CD8-positive, alpha-beta memory T cell (primary cell): ENCODE measurements around the gene SRMS. TPM values are rescaled to one million over a fixed set of nuclear protein-coding genes. Genes with fewer than 3 reads are reported as not detected.

Experiments
- CTCF ChIA-PET: fragments of 350-600 bp; sonication (Branson Sonifier 250); formaldehyde crosslinking; loops from one replicate; lab custom pipeline; 2021; ENCODE audit warnings: antibody characterized with exemption; lab: Charles Lee
- POLR2A ChIA-PET: fragments of 350-600 bp; sonication (Branson Sonifier 250); formaldehyde crosslinking; loops from one replicate; lab custom pipeline; 2021; ENCODE audit warnings: antibody characterized with exemption; lab: Charles Lee
- DNase-seq, 5 donors: peaks; one replicate each; pipeline versions ENCODE4 v3.0.0 to v3.0.0-alpha.2; 2020 to 2022; ENCODE audit warnings: mixed read lengths in 1 of 5
- H3K27ac ChIP-seq: one replicate; pipeline ENCODE4 v1.7.0; 2013; ENCODE audit warnings: low read depth, mild to moderate bottlenecking, low read length, moderate library complexity
- H3K27me3 ChIP-seq: 2 replicates; pipeline ENCODE4 v1.7.0; 2013; ENCODE audit warnings: low read length, mild to moderate bottlenecking; ENCODE audit not compliant: insufficient read depth, poor library complexity, severe bottlenecking
- H3K36me3 ChIP-seq: 2 replicates; pipeline ENCODE4 v1.7.0; 2013; ENCODE audit warnings: mild to moderate bottlenecking, low read length, moderate library complexity; ENCODE audit not compliant: insufficient read depth
- H3K4me1 ChIP-seq: 2 replicates; pipeline ENCODE4 v1.7.0; 2013; ENCODE audit warnings: mild to moderate bottlenecking, low read length, moderate library complexity; ENCODE audit not compliant: insufficient read depth
- H3K4me3 ChIP-seq: 2 replicates; pipeline ENCODE4 v1.7.0; 2013; ENCODE audit warnings: mild to moderate bottlenecking, low read length
- H3K9me3 ChIP-seq: 2 replicates; pipeline ENCODE4 v1.7.0; 2013; ENCODE audit warnings: mild to moderate bottlenecking, low read length
- H3K27ac Mint-ChIP-seq, 8 donors: one replicate each; pipeline ENCODE4 v1.8.0; 2020 to 2021; ENCODE audit warnings: mixed read lengths in 8 of 8, mild to moderate bottlenecking in 6 of 8, inconsistent platforms in 3 of 8, moderate library complexity in 3 of 8
- H3K27me3 Mint-ChIP-seq, 2 donors: one replicate each; pipeline ENCODE4 v1.8.0; 2020 to 2021; ENCODE audit warnings: mixed read lengths in 2 of 2, mild to moderate bottlenecking in 1 of 2, moderate library complexity in 1 of 2
- H3K36me3 Mint-ChIP-seq, 3 donors: one replicate each; pipeline ENCODE4 v1.8.0; 2020 to 2021; ENCODE audit warnings: mixed read lengths in 3 of 3, inconsistent platforms in 1 of 3, mild to moderate bottlenecking in 1 of 3
- H3K4me1 Mint-ChIP-seq, 3 donors: one replicate each; pipeline ENCODE4 v1.8.0; 2020 to 2021; ENCODE audit warnings: mixed read lengths in 3 of 3, inconsistent platforms in 1 of 3, mild to moderate bottlenecking in 1 of 3
- H3K4me3 Mint-ChIP-seq, 7 donors: one replicate each; pipeline ENCODE4 v1.8.0; 2020 to 2021; ENCODE audit warnings: mixed read lengths in 7 of 7, mild to moderate bottlenecking in 6 of 7, moderate library complexity in 4 of 7, inconsistent platforms in 2 of 7
- H3K9me3 Mint-ChIP-seq, 5 donors: one replicate each; pipeline ENCODE4 v1.8.0; 2020 to 2022; ENCODE audit warnings: mixed read lengths in 5 of 5, mild to moderate bottlenecking in 3 of 5, moderate library complexity in 2 of 5, inconsistent platforms in 1 of 5
- polyA plus RNA-seq: library from polyadenylated mRNA; unstranded; fragments of 300-500 nt; fragmentation: Illumina TruSeq; gene quantifications from one replicate; pipeline ENCODE4 v1.2.3, GENCODE V29; 2021
- total RNA-seq, 2 experiments: library from RNA; stranded (reverse); gene quantifications; one replicate each; pipeline ENCODE4 v1.2.3, GENCODE V29; 2021

The SRMS gene
- total and polyA plus RNA-seq, 3 experiments from 2014 or later, result not detected

DNA sequence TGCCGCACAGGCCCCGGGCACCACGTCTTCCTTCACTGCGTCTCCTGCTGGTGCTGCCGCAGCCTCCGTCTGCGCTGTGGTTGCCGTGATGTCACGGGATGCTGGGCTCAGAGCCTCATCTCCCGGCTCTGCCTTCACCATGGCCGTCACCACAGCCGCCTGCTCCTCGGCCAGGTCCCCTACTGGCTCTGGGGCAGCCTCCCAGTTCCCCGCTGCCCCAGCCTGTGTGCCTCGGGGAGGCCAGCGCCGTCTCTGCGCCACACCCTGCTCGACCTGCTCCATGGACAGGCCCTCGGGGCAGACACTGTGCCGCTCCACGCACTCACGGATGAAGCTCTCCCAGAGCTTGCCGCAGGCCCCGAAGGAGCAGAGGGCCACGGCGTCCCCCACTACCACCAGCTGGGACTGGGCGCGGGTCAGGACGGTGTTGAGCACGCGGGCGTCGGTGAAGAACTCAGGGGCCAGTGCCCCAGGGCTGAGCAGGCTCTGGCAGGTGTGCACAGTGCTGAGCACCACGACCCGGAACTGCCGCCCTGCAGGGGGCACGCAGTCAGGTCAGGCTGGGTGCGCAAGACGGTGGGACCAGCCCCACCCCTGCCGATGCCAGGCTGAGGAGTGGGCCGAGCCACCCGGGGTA is 18.3 kb upstream of the SRMS start:
- Histone ChIP-seq H3K9me3 (no peaks in the 10 kb centered on the region), H3K27ac (no peak overlapping the region), H3K4me3 (no peak overlapping the region), H3K27me3 (no peaks in the 10 kb centered on the region), H3K4me1 (peaks cover 28% of the 10 kb centered on the region), H3K36me3 (no peaks in the 10 kb centered on the region)
- Mint-ChIP-seq H3K9me3 (no peaks in the 10 kb centered on the region), H3K4me3 (no peak overlapping the region), H3K27me3 (no peaks in the 10 kb centered on the region), H3K36me3 (peaks cover 0 to 16% (median 0%) of the 10 kb centered on the region in 3 donors), H3K4me1 (peaks cover 14 to 32% (median 17%) of the 10 kb centered on the region in 3 donors), H3K27ac (peak overlapping the region in 1 of 8 donors; percentile 58)
- CTCF ChIA-PET, result interaction anchor here (1.0 to 5.4 kb wide), 2 partner anchors 27 to 472 kb away, joined by 4 to 27 read pairs; partner anchors contain the start of gene PTK6
- POLR2A ChIA-PET, result no interaction called here
- DNase-seq, result no peak

DNA sequence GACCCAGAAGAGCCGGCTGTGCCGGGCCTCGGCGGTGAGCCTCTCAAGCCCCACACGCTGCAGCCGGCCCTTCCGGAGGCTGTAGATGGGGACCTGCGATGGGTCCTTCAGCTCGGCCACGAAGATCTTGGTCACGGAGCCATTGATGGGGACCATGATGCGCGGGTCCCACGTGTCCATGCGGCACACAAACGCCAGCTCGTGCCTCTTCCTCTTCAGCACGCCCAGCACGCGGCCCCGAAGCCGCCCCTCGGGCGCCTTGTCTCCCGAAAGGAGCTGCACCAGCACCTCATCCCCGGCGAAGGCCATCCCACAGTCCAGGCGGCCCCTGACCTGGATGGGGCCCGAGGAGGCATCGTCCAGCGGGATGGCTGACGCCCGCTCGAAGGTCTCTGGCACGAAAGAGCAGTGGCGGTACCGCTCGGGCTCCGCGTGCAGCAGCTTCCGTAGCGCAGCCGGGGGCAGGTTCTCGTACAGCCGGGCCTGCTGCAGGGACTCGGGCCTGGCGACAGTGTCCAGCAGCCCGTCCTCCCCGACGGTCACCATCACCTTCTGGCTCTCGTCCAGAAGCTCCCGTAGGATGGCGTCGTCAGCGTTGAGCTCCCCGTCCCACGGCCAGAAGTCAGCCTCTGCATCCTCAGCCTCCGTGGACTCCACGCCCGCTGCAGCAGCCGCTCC is 17.6 kb upstream of the SRMS start:
- Histone ChIP-seq H3K4me3 (no peak overlapping the region), H3K36me3 (no peaks in the 10 kb centered on the region), H3K9me3 (no peaks in the 10 kb centered on the region), H3K4me1 (peaks cover 28% of the 10 kb centered on the region), H3K27ac (no peak overlapping the region), H3K27me3 (no peaks in the 10 kb centered on the region)
- Mint-ChIP-seq H3K4me1 (peaks cover 14 to 32% (median 17%) of the 10 kb centered on the region in 3 donors), H3K4me3 (no peak overlapping the region), H3K27me3 (no peaks in the 10 kb centered on the region), H3K9me3 (no peaks in the 10 kb centered on the region), H3K27ac (peak overlapping the region in 1 of 8 donors; percentile 58), H3K36me3 (peaks cover 0 to 23% (median 2%) of the 10 kb centered on the region in 3 donors)
- ChIA-PET POLR2A (no interaction called here), CTCF (interaction anchor here (5.4 kb wide), 1 partner anchor 26 kb away, joined by 27 read pairs; the partner anchor contains the start of gene PTK6)
- DNase-seq, result no peak

DNA sequence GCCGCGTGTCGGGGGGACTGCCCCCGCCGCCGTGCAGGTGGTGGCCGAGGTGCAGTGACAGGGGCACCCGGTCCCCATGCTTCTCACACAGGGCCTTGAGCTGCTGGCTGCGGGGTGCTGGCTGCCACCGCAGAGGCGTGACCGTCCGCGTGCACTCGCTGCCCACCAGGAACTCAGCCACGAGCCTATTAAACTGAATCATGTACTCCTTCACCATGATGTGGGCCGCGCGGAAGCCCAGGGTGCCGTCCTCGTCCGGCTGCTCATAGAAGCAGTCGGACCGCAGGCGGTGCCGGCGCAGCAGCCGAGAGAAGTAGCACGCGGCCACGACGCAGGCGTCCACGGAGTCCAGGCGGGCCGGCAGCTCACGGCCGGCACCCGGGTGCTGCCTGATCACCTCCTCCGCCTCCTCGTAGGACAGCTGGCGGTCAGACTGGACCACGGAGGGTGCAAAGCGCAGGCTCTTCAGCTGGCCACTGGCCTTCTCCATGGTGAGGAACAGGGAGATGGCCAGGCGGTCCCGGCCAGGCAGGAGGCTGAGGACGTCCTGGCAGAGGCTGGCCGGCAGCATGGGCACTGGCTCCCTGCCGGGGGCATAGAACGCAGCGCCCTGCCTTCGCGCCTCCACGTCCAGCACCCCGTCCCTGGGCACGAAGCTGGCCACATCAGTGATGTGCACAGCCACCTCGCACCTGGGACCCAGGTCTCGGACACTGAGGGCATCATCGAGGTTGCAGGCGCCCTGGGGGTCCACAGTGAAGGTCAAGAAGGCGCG is 16.7 kb upstream of the SRMS start:
- no peaks in the 10 kb centered on the region for H3K27me3 Mint-ChIP-seq
- ChIA-PET POLR2A (no interaction called here), CTCF (no interaction called here)

DNA sequence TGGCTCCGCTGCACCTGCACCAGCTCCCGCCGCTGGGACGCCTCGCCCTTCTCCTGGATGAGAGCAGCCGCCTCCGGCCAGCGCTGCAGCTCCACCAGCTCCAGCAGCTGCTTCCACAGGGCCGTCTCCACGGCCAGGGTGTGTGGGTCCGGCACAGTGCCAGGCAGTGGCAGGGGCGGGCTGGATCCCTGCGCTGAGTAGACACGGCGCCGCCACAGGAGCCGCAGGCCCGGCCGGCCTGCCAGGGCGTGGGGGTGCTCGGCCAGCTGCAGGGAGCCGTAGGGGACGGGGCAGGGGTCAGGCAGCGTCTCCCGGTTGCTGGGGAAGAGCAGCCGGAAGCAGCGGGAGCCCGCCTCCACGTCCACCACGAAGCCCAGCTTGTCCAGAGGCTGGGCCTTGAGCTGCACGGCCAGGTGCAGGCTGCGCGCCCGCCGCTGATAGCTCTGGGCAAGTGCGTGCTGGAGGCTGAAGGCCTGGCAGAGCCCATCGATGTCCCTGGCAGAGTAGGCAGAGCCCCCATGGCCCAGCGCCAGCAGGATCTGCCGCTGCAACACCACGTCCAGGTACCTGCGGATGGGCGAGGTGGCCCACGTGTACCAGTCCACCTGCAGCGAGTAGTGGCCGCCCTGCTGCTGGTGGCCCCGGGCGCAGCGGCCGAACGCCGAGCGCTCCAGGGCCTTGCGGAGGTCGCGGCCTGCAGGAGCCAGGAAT is 15.8 kb upstream of the SRMS start:
- Histone ChIP-seq H3K27me3 (no peaks in the 10 kb centered on the region), H3K9me3 (no peaks in the 10 kb centered on the region), H3K4me1 (peaks cover 15% of the 10 kb centered on the region), H3K27ac (no peak overlapping the region), H3K36me3 (no peaks in the 10 kb centered on the region), H3K4me3 (no peak overlapping the region)
- Mint-ChIP-seq H3K9me3 (no peaks in the 10 kb centered on the region), H3K36me3 (peaks cover 0 to 30% (median 2%) of the 10 kb centered on the region in 3 donors), H3K4me1 (peaks cover 9 to 16% (median 11%) of the 10 kb centered on the region in 3 donors), H3K27ac (no peak overlapping the region), H3K4me3 (no peak overlapping the region), H3K27me3 (no peaks in the 10 kb centered on the region)
- ChIA-PET POLR2A (no interaction called here), CTCF (no interaction called here)
- no peak for DNase-seq

More for the DNA sequence above, 16.7 kb upstream of the SRMS start:
- no peaks in the 10 kb centered on the region for H3K9me3 Mint-ChIP-seq
- peaks cover 0 to 25% (median 2%) of the 10 kb centered on the region in 3 donors for H3K36me3 Mint-ChIP-seq
- no peak overlapping the region for H3K27ac Mint-ChIP-seq
- Histone ChIP-seq H3K9me3 (no peaks in the 10 kb centered on the region), H3K27me3 (no peaks in the 10 kb centered on the region), H3K27ac (no peak overlapping the region), H3K4me3 (no peak overlapping the region), H3K4me1 (peaks cover 24% of the 10 kb centered on the region), H3K36me3 (no peaks in the 10 kb centered on the region)
- no peak overlapping the region for H3K4me3 Mint-ChIP-seq
- peaks cover 13 to 25% (median 17%) of the 10 kb centered on the region in 3 donors for H3K4me1 Mint-ChIP-seq
- DNase-seq, result no peak

DNA sequence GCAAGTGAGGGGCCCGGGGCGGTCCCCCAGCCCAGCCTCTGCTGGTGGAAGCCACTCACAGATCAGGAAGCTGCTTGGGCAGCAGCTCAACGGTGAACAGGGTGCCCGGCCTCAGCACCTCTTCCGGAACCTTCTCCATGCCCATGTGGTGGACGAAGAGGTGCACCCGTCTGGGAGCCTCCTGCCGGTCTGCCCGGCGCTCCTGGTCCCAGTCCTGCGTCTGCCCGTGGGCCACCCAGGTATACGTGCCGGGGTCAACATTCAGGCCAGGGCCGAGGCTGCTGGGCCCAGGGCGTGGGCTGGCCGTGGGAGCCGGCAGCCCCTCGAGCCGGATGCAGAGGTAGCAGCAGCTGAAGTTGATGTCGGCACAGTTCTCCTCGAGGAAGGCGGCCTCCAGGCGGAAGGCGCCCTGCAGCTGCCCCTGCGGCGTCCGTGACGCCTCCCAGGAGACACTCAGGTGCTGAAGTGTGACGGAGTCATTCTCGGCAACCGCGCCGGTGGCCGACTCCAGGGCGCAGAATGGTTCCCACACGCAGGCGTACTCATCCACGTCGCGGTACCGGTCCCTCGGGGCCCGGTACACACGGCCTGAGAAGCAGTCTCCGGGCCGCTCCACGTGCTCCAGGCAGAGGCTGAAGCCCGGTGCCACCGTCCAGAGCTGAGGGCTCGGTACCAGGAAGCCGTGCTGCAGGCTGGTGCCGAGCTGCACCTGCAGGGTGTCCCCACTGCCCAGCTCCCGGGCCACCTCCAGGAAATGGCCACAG is 15.1 kb upstream of the SRMS start:
- Mint-ChIP-seq H3K36me3 (peaks cover 0 to 30% (median 2%) of the 10 kb centered on the region in 3 donors), H3K27ac (no peak overlapping the region), H3K4me1 (peaks cover 3 to 9% (median 4%) of the 10 kb centered on the region in 3 donors), H3K9me3 (no peaks in the 10 kb centered on the region), H3K4me3 (peak overlapping the region in 1 of 7 donors; percentile 40), H3K27me3 (no peaks in the 10 kb centered on the region)
- no peaks in the 10 kb centered on the region for H3K27me3 ChIP-seq
- H3K4me3 ChIP-seq, result no peak overlapping the region
- H3K36me3 ChIP-seq, result no peaks in the 10 kb centered on the region
- H3K4me1 ChIP-seq, result peaks cover 8% of the 10 kb centered on the region
- POLR2A ChIA-PET, result no interaction called here
- no peaks in the 10 kb centered on the region for H3K9me3 ChIP-seq
- CTCF ChIA-PET, result no interaction called here
- H3K27ac ChIP-seq, result no peak overlapping the region
- DNase-seq, result no peak

DNA sequence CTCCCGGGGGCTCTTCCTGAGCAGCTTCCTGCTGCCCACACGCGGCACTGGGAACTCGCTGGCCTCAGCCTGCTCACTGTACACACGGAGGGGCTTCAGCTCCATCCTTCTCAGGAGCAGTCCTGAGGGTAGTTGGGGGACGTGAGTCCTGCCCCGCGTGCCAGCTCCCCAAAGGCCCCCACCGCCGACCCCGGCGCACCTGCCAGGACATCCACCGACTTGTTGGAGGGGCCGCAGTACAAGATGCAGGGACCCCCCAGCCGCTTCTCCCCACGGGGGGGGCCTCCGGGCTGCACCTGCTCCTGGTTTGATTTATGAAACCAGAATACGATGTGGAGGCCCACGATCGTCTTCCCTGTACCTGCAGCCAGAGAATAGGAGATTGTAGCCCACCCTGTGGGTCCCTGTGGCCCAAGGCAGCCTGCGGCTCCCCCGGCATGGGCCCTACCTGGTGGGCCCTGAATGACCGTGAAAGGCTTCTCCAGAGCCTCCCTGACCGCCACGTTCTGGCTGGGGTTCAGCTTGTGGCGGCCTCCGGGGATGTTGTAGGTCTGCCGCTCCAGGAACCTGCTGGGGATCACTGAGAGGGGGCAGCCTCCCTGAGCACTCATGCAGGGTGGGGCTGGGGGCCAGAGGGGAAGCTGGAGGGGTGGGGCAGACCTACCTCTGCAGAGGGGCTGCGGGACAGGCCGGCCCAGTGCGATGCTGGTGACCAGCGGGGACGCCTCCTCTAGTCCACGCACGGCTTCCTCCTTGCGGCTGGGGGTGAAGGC is 14.3 kb upstream of the SRMS start:
- H3K9me3 Mint-ChIP-seq, result no peaks in the 10 kb centered on the region

More for the DNA sequence above, 14.3 kb upstream of the SRMS start:
- no peaks in the 10 kb centered on the region for H3K9me3 ChIP-seq
- Mint-ChIP-seq H3K27me3 (no peaks in the 10 kb centered on the region), H3K4me3 (no peak overlapping the region), H3K4me1 (peaks cover 0 to 4% (median 2%) of the 10 kb centered on the region in 3 donors), H3K36me3 (peaks cover 0 to 32% (median 2%) of the 10 kb centered on the region in 3 donors), H3K27ac (peak overlapping the region in 1 of 8 donors; percentile 54)
- no peaks in the 10 kb centered on the region for H3K27me3 ChIP-seq
- DNase-seq, result no peak
- CTCF ChIA-PET, result interaction anchor here (1.3 kb wide), 1 partner anchor 9 kb away, joined by 3 read pairs; no protein-coding TSS in a partner anchor
- H3K4me3 ChIP-seq, result no peak overlapping the region
- H3K4me1 ChIP-seq, result peaks cover under 1% of the 10 kb centered on the region
- POLR2A ChIA-PET, result no interaction called here
- H3K36me3 ChIP-seq, result no peaks in the 10 kb centered on the region
- H3K27ac ChIP-seq, result no peak overlapping the region
